D341Med (cell line): Measurements from ENCODE around the gene VPS39.
A peak's percentile ranks its signal among the peaks of the same experiment; 100 is the strongest.

Experiments
- DNase-seq: peaks from one replicate; pipeline ENCODE4 v3.0.0; 2012; ENCODE audit warnings: low spot score

Gene VPS39

GRCh38 chr15:42158941-42159340, 49.2 kb downstream of the VPS39 start:
- DNase-seq = peak; percentile 22

- DNase-seq = peak; percentile 21
Measured at GRCh38 chr15:42157981-42158765, 49.9 kb downstream of the VPS39 start.

GRCh38 chr15:42157381-42157780, 50.7 kb downstream of the VPS39 start:
- peak; percentile 12 for DNase-seq

GRCh38 chr15:42156243-42156922, 51.7 kb downstream of the VPS39 start, which contains the start of gene PLA2G4F:
TSS of gene PLA2G4F (minus strand) at chr15:42156636. CDS start at chr15:42156549, 87 bp downstream.
- peak; percentile 45 for DNase-seq

- peak; percentile 27 for DNase-seq
Measured at GRCh38 chr15:42155546-42156242, 52.4 kb downstream of the VPS39 start.

GRCh38 chr15:42154956-42155355, 53.1 kb downstream of the VPS39 start:
- no peak for DNase-seq

GRCh38 chr15:42154212-42154941, 53.7 kb downstream of the VPS39 start:
- peak; percentile 34 for DNase-seq

GRCh38 chr15:42153874-42154211, 54.3 kb downstream of the VPS39 start:
- no peak for DNase-seq

- peak; percentile 15 for DNase-seq
Measured at GRCh38 chr15:42152921-42153698, 55.0 kb downstream of the VPS39 start.

GRCh38 chr15:42152196-42152920, 55.7 kb downstream of the VPS39 start:
- DNase-seq = peak; percentile 10

GRCh38 chr15:42151736-42152135, 56.4 kb downstream of the VPS39 start:
- DNase-seq = no peak

GRCh38 chr15:42151141-42151561, 57.0 kb downstream of the VPS39 start:
- DNase-seq = no peak

GRCh38 chr15:42150219-42150970, 57.7 kb downstream of the VPS39 start:
- DNase-seq = no peak

GRCh38 chr15:42149493-42150218, 58.4 kb downstream of the VPS39 start:
- DNase-seq = peak; percentile 21

- peak; percentile 29 for DNase-seq
Measured at GRCh38 chr15:42148808-42149492, 59.2 kb downstream of the VPS39 start.

- no peak for DNase-seq
Measured at GRCh38 chr15:42147431-42147735, 60.7 kb downstream of the VPS39 start.

- DNase-seq = peak; percentile 65
Measured at GRCh38 chr15:42146551-42147430, 61.3 kb downstream of the VPS39 start.
